GM19043 (cell line): Measurements from ENCODE around the gene TPM2.
"Not testable (repeated sequence)": the region's sequence is repeated elsewhere in the genome, so short reads cannot be mapped to it uniquely, and the experiment has no call there.

ENCODE experiments used
- ATAC-seq: cut with Tn5 transposase; IDR thresholded peaks from one replicate; pipeline ENCODE4 v1.9.1; 2021; ENCODE audit warnings: low read depth; ENCODE audit not compliant: unreplicated experiment

Gene TPM2

GRCh38 chr9:35658137-35658967 lies 31.4 kb downstream of the TPM2 start, which contains the start of gene CCDC107:
Gene CCDC107 (plus strand): TSS chr9:35658292. CDS start chr9:35658380, 88 bp downstream.
- ATAC-seq, result peak; percentile 48

- ATAC-seq, result peak; percentile 85
Observed at GRCh38 chr9:35657546-35658136, 32.1 kb downstream of the TPM2 start, which contains the start of gene RMRP. Gene RMRP (minus strand): TSS chr9:35658019.

DNA sequence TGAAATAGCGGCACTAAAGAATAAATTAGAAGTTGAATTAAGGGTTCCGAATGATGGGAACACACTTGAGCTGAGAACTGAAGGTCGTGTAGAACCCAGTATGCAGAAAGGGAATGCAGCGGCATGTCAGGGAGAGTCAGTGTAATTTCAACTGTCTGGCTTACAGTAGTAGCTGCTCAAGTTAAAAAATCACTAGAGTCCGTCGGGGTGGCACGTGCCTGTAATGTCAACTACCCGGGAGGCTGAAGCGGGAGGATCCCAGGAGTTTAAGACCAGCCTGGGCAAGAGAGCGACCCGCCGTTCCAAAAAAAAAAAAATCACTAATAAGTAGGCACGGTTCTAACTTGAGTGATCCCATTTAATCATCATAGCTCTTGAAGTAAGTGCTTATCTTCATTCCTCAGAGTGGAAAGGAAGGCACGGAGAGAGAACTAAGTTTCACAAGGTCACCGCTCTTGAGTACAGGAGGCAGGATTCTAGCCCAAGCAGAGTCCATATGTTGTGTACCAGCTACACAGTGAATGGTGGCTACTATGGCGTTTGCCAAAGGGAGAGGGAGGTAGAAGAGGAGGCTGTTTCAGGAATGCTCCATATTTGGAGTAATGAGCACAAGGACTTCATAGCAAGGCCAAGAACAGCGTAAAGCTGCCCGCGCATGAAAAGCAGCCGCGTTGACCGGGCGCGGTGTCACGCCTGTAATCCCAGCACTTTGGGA lies 32.7 kb downstream of the TPM2 start:
- ATAC-seq, result no peak

- no peak for ATAC-seq
Observed at GRCh38 chr9:35656348-35656747, 33.4 kb downstream of the TPM2 start.

DNA sequence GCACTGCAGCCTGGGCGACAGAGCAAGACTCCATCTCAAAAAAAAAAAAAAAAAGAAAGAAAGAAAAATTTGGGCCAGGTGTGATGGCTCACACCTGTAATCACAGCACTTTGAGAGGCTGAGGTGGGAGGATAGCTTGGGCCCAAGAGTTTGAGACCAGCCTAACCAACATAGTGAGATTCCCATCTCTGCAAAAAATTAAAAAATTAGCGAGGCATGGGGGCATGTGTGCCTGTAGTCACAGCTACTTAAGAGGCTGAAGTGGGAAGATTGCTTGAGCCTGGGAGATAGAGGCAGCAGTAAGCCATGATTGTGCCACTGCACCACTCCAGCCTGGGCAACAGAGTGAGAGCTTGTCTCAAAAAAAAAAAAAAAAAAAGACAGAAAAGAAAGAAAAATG lies 36.1 kb downstream of the TPM2 start:
- ATAC-seq, result no peak

- ATAC-seq, result no peak
Observed at GRCh38 chr9:35652829-35653209, 36.9 kb downstream of the TPM2 start.

DNA sequence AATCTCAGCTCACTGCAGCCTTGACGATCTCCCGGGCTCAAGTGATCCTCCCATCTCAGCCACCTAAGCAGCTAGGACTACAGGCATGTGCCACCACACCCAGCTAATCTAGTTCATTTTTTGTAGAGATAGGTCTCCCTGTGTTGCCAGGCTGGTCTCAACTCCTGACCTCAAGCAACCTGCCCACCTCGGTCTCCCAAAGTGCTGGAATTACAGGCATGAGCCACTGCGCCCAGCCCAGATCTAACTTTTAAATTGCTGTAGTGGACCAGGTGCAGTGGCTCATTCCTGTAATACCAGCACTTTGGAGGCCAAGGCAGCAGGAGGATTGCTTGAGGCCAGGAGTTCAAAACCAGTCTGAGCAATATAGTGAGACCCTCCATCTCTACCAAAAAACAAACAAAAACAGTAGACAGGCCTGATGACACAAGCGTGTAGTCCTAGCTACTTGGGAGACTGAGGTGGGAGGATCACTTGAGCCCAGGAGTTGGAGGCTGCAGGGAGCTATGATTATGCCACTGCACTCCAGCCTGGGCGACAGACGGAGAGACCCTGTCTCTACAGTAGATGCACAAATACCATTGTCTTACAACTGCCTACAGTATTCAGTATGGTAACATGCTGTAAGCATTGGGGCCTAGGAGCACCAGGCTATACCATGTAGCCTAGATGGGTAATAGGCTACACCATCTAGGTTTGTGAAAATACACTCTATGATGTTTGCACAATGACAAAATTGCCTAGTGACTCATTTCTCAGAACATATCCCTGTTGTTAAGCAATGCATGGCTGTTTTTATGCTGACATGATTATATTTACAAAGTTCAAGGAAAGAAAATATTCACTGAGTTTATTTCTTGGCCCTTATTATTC lies 37.5 kb downstream of the TPM2 start:
- ATAC-seq, result no peak

- ATAC-seq, result no peak
Observed at GRCh38 chr9:35650341-35651158, 39.2 kb downstream of the TPM2 start, which contains the start of gene SIT1. Gene SIT1 (minus strand): TSS chr9:35650931. CDS start chr9:35650853, 78 bp downstream.

DNA sequence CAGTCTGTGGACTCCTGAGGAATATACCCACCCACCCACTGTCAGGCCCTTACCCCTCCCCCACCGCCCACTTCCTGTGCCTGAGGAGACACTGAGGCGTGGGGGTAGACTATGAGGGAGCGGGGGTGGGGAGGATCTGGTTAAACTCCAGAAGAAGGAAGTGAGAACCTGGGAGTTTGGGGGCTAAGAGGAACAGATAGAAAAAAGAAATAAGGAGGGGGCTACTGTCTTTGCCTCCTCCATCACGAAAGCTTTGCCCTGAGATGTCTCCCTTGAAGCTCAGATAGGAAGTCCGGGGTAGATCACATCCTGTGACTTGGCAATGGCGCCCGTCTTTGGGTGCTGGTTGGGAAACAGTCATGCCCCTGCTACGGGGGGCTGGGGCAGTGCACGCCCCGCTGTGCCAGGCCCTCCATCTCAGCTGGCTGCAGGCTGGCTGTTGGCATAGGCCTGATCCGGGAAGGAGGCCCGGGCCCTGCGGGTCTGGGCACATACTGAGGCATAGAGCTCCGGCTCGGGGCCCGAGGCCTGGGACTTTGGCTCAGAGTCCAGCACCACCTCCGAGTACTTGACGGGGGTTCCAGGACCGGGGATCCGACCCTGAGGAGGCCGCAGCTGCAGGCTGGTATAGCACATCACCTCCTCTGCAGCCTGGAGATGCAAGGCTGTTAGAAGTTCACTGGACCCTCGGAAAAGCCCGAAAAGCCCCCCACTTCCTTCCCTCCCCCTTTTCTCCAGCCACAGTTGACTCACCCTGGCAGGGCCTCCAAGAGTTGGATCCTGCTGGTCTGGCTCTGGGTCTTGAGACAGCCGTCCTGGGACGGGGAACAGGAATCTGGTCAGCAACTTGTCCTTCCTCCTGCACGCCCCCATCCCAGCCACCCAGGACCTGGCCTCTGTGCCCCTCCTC lies 40.0 kb downstream of the TPM2 start:
- no peak for ATAC-seq

DNA sequence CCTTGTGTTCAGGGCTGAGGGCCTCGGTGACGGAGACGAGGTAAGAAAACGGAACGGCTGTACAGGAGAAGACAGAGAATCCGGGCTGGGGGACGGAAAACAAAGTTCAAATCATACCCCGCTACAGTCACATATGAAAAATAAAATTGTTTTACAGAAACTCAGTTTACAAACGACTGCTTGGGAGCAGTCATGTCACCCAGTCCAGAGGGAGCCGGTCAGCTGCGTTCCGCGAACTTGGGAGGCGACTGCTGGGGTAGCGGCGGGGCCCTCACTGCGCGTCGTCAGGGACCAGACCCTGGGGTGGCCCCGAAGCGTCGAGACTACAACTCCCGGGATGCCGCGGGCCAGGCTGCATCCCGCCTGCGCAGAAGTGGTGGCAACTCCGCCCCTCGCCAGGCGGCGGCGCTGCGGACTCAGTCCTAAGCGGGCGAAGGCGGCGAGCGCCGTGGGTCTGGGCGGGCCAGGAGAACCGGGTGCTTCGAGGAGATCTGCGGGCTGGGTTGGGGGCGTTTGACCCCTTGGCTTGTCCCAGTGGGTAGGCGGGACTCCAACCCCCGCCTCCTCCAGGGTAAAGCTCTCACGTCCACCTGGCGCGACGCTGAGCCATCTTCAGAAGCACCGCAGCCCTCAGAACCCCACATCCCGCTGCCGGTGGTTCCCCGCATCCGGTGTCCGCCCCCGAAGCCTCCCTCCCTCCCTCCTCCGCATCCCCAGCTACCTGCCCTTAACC lies 43.0 kb downstream of the TPM2 start:
- ATAC-seq, result peak; percentile 71

DNA sequence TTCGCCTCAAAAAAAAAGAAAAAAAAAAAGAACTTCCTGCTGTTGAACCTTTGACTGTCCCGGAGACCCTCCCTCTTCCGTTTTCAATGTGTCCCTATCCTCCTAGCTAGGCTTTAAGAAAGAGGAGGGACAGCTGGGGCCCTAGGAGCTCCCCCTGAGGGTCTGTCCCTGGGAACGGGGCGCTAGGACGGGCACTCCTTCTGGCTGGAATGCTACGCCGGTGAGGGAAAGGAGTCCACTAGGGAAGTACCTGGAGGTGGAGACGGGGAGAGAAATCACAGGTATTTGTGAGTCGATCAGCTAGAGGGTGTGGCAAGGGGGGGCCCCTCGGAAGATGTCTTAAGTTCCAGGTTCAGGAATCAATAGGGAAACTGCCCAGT lies 43.6 kb downstream of the TPM2 start:
- no peak for ATAC-seq

DNA sequence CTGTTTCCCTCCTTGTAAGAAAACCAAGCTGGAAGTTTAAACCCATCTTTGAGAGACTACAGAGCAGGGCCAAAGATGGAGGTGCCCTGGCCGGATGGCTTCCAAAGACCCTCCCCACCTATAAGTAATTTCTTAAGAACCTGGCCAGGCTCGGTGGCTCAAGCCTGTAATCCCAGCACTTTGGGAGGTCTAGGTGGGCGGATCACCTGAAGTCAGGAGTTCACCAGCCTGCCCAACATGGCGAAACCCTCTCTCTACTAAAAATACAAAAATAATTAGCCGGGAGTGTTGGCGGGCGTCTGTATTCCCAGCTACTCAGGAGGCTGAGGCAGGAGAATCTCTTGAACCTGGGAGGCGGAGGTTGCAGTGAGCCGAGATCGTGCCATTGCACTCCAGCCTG lies 44.0 kb downstream of the TPM2 start:
- ATAC-seq, result not testable (repeated sequence)

GRCh38 chr9:35643046-35643445 lies 46.7 kb downstream of the TPM2 start:
- ATAC-seq, result no peak

DNA sequence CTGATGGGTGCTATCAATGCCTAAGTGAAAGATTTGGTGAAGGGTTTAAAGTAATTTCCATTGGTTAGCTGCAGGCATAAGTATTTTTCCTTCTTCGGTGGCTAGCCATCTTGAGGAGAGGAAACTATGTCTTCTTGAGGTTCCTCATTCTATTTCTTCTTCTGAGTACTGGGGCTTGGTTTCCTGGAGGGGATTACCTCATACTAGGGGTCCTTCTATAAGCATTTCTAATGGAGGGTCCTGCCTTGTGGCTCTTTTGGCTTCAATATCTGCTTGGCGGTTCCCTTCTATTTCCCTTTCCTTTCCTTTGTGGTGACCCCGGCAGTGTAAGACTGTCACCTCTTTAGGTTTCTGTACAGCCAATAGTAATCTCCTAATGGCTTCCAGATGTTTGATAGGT lies 48.2 kb downstream of the TPM2 start:
- ATAC-seq, result not testable (repeated sequence)

- ATAC-seq, result not testable (repeated sequence)
Observed at GRCh38 chr9:35640431-35640830, 49.3 kb downstream of the TPM2 start.

DNA sequence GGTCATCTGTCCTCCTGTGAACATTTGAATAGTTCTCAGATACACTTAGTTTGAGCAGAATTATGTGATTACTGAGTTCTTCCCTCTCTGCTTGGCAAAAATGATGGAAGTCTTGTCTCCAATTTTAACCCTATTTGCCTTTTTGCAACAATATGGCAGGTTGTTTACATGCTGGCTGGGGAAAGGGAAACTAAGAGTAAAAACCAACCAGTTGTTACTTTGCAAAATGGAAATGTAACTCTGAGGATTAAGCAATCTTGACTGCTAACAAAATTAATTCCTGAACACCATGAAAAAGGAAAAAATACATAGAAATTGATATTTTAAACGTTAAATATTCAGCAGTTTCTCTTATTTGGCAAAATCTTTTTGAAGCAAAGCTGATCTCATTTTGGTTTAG lies 50.1 kb downstream of the TPM2 start:
- ATAC-seq, result no peak

DNA sequence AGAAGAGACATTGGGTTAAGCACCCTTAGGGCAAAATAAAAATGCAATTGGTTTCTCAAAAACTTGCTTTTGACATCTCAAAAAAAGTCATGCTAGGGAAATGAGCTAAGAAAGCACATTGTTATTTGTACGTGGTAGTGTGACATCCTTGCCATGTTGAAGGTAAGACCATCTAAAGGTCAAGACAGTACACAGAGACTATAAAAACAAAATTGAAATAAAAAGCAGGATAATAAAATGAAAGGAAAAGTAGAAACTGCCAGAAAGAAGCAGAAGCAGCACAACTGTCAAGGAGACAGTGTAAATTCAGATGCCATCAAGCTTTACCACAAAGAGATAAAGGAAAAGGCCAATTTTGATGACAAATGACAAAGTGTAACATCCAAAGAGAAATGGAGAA lies 50.5 kb downstream of the TPM2 start:
- ATAC-seq, result not testable (repeated sequence)

GRCh38 chr9:35638751-35639150 lies 51.0 kb downstream of the TPM2 start:
- ATAC-seq, result not testable (repeated sequence)
